DMS79 (cell line): Measurements from ENCODE around the gene ABHD1.

Experiments used
- DNase-seq: peaks from one replicate; lab custom pipeline; 2025; lab: John Stamatoyannopoulos, UW

Gene ABHD1

GRCh38 chr2:27086724-27087593, 36.7 kb upstream of the ABHD1 start, which contains the start of gene KHK:
Gene KHK, plus strand, starts transcription at chr2:27086772. Its CDS starts 488 bp downstream, at chr2:27087260.
- peak; percentile 57 for DNase-seq

GRCh38 chr2:27087823-27088410, 35.7 kb upstream of the ABHD1 start:
- no peak for DNase-seq

- no peak for DNase-seq
Measured at GRCh38 chr2:27088634-27089033, 35.0 kb upstream of the ABHD1 start.

- no peak for DNase-seq
Measured at GRCh38 chr2:27089111-27089954, 34.3 kb upstream of the ABHD1 start.

GRCh38 chr2:27091746-27092695, 31.6 kb upstream of the ABHD1 start:
- peak; percentile 25 for DNase-seq

GRCh38 chr2:27092696-27093429, 30.8 kb upstream of the ABHD1 start:
- DNase-seq: no peak

GRCh38 chr2:27093430-27094352, 29.9 kb upstream of the ABHD1 start:
- DNase-seq: no peak

GRCh38 chr2:27094353-27094984, 29.1 kb upstream of the ABHD1 start:
- no peak for DNase-seq

- DNase-seq: no peak
Measured at GRCh38 chr2:27095427-27095744, 28.2 kb upstream of the ABHD1 start.

- DNase-seq: no peak
Measured at GRCh38 chr2:27095745-27096651, 27.6 kb upstream of the ABHD1 start.

- DNase-seq: no peak
Measured at GRCh38 chr2:27096748-27097297, 26.8 kb upstream of the ABHD1 start.

- no peak for DNase-seq
Measured at GRCh38 chr2:27097341-27097740, 26.3 kb upstream of the ABHD1 start.

- no peak for DNase-seq
Measured at GRCh38 chr2:27099334-27099955, 24.2 kb upstream of the ABHD1 start.

- DNase-seq: no peak
Measured at GRCh38 chr2:27100036-27100435, 23.6 kb upstream of the ABHD1 start.

- no peak for DNase-seq
Measured at GRCh38 chr2:27102329-27102728, 21.3 kb upstream of the ABHD1 start.

GRCh38 chr2:27105981-27106380, 17.6 kb upstream of the ABHD1 start:
- no peak for DNase-seq

- DNase-seq: no peak
Measured at GRCh38 chr2:27108221-27108620, 15.4 kb upstream of the ABHD1 start.
